Retinal pigment epithelial cell (primary cell): Measurements from ENCODE around the gene ZNF445.

Source experiments
- DNase-seq: peaks from one replicate; pipeline ENCODE4 v3.0.0-alpha.2; 2010; ENCODE audit warnings: low read depth
- H3K4me3 ChIP-seq: 2 replicates; pipeline ENCODE4 v1.5.1; 2011; ENCODE audit warnings: mild to moderate bottlenecking, low read length, control low read depth, moderate library complexity
- TF ChIP-seq, protein P1 (sequence below): conservative IDR thresholded peaks from 2 replicates; pipeline ENCODE4 v1.5.1; 2011; ENCODE audit warnings: low read depth, low read length, control low read depth, inconsistent platforms

Gene ZNF445

DNA sequence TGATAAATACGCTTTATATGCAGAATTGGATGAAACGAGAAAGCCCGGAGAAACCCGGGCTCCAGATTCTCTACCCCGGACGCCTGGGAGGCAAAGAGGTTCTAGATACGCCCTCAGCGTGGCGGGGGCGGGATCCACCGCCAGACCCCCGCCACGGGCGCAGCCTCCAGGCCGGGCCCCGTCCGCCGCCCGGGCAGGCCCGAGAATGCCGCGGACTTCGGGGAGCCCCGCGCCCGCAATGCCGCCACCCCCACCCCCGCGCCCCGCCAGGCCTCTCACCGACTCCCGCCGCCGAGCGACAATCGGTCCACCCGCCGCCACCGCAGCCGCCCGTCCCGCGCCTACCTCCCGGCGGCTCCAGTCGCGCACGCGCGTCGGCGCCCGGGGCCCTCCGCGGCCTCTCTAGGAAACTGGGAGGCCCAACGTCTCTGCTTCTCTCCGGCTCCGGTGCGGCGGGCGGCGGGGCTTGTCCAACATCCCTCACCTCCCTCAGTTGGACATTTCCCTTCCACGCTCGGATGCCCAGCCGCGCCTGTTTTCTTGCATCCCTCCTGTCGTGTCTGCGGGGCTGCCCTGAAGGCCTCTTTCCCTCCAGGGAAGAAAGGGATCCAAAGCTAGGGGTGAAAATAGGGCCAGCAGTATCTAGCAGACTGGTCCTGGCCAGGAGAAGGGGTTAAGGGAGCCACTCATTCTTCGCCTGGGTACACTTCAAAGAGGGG is at the start of gene ZNF445:
Gene ZNF445 (minus strand): TSS at position 359 of the 719 bp plus-strand sequence. CDS start 22,121 bp downstream, outside the sequence.
- H3K4me3 ChIP-seq = peak within 1 kb of the TSS; percentile 60
- peak; percentile 26 for DNase-seq
- TF ChIP-seq, protein P1, sequence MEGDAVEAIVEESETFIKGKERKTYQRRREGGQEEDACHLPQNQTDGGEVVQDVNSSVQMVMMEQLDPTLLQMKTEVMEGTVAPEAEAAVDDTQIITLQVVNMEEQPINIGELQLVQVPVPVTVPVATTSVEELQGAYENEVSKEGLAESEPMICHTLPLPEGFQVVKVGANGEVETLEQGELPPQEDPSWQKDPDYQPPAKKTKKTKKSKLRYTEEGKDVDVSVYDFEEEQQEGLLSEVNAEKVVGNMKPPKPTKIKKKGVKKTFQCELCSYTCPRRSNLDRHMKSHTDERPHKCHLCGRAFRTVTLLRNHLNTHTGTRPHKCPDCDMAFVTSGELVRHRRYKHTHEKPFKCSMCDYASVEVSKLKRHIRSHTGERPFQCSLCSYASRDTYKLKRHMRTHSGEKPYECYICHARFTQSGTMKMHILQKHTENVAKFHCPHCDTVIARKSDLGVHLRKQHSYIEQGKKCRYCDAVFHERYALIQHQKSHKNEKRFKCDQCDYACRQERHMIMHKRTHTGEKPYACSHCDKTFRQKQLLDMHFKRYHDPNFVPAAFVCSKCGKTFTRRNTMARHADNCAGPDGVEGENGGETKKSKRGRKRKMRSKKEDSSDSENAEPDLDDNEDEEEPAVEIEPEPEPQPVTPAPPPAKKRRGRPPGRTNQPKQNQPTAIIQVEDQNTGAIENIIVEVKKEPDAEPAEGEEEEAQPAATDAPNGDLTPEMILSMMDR = no peak

DNA sequence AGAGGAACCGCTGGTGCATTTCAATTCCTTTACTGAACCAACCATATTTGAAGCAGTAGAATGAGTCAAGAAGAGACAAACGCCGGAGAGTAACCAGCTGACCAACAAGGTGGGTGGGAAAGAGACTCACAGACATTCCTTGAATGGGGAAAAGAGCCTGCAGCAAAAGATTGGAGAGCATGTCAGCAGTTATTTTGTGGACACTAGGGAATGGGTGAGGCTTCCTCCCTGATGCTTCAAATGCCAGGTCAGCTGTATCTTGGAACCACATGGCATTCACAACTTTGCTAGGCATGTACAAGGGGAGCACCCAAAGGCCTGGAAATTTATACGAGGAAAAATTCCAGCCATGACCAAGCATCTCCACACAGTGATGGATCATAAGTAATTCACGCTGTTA is 47.6 kb upstream of the ZNF445 start:
- TF ChIP-seq, protein P1 = no peak
- DNase-seq = no peak
- H3K4me3 ChIP-seq = no peak overlapping the region

DNA sequence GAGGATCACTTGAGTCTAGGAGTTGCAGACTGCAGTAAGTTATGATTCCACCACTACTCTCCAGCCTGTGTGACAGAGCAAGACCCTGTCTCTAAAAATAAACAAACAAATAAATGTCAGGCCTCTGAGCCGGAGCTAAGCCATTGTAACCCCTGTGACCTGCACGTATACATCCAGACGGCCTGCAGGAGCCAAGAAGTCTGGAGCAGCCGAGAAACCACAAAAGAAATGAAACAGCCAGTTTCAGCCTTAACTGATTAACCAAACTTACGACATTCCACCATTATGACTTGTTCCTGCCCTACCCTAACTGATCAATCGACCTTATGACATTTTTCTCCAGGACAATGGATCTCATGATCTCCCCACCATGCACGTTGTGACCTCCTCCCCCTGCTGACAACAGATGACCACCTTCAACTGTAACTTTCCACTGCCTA is 45.0 kb upstream of the ZNF445 start:
- TF ChIP-seq, protein P1 = no peak
- DNase-seq = no peak
- no peak overlapping the region for H3K4me3 ChIP-seq

DNA sequence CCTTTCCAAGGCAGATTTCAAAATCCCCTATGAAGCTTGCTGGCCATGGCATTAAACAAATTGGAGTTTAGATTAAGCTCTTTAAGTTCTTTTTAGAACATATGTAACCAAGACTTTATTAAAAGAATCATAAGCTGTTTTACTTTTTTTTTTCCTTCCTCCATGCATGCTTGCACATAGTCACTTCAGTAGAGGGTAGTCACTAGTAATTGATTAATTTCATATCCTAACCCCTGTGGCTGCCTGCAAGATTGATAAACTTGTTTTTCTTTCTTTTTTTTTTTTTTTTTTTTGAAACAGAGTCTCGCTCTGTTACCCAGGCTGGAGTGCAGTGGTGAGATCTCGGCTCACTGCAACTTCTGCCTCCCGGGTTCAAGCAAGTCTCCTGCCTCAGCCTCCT is 44.3 kb upstream of the ZNF445 start:
- no peak for DNase-seq
- TF ChIP-seq, protein P1 = no peak
- H3K4me3 ChIP-seq = no peak overlapping the region

DNA sequence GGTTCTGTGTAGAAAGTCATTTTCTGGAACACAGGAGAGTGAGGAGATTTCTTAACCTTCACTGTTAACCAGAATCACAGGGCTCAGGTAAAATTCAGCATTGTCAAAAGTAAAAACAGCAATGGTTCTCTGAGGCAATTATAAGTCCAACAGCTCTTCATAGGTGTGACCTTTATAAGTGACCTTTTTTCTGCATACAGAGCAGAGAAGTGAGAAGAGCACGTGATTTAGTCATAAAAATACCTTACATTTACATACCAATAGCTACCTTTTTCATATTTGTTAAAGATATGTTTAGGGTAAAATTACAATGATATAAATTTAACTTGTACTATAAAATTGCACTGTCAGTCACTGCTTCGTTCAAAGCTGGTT is 41.3 kb upstream of the ZNF445 start:
- H3K4me3 ChIP-seq = no peak overlapping the region
- TF ChIP-seq, protein P1 = no peak
- DNase-seq = no peak

DNA sequence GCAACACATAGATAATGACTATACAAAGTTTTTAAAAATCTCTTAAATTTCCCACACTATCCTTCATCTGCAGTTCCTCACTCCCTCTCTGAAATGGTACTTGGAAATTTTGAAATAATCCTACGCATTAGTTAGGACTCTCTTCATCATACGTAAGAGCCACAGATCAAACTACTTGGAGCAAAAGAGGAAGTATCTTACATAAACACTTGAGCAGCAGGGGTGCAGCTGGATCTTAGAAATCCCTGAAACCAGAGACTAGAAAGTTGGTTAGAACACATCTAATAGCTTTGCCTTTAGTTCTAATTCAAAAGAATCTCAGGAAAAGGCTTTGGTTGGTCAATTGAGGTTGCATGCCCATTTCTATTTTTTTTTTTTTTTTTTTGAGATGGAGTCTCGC is 38.8 kb upstream of the ZNF445 start:
- TF ChIP-seq, protein P1 = no peak
- no peak for DNase-seq
- H3K4me3 ChIP-seq = no peak overlapping the region

DNA sequence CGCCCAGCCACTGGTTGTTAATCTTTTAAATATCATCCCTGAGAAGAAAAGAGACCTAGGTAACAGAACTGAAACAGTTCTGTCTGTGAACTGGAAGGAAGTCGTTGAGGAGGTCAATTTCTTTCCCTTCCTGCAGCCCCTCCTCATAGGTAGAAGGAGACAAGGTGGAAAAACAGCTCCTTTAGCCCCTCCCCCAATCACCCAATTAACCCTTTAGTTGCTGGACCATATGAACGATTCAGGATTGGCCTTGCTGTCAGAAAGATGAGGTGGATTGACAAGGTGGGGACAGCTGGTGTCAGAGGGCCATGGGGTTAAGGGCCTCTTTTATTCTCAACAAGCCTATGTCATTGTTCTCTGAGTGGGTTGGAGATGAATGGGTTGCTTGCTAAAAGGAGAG is 36.0 kb upstream of the ZNF445 start:
- DNase-seq = no peak
- no peak overlapping the region for H3K4me3 ChIP-seq
- TF ChIP-seq, protein P1 = no peak
